Neural progenitor cell (in vitro differentiated cells): ENCODE measurements around the gene CTDSP2. TPM values are rescaled to one million over a fixed set of nuclear protein-coding genes. Genes with fewer than 3 reads are reported as not detected.

Experiments used
- DNase-seq: peaks from one replicate; pipeline ENCODE4 v3.0.0-alpha.2; 2016; ENCODE audit warnings: low spot score
- H2AFZ ChIP-seq: fragments of 200-600 bp; sonication (generic); replicated peaks from 2 replicates; pipeline ENCODE4 v1.6.1; 2016; ENCODE audit warnings: antibody characterized with exemption
- H3F3A ChIP-seq: fragments of 200-600 bp; sonication (generic); 2 replicates; pipeline ENCODE4 v1.6.1; 2016; ENCODE audit warnings: antibody characterized with exemption, low read depth
- H3K27ac ChIP-seq: fragments of 200-600 bp; sonication (generic); 2 replicates; pipeline ENCODE4 v1.5.1; 2016; ENCODE audit warnings: mild to moderate bottlenecking
- H3K27me3 ChIP-seq: fragments of 200-600 bp; sonication (generic); 2 replicates; pipeline ENCODE4 v1.6.1; 2016; ENCODE audit warnings: mild to moderate bottlenecking, moderate library complexity
- H3K36me3 ChIP-seq: fragments of 200-600 bp; sonication (generic); 2 replicates; pipeline ENCODE4 v1.5.1; 2016
- H3K4me1 ChIP-seq: fragments of 200-600 bp; sonication (generic); 2 replicates; pipeline ENCODE4 v1.6.1; 2016; ENCODE audit warnings: mixed run types
- H3K4me2 ChIP-seq: fragments of 200-600 bp; sonication (generic); 2 replicates; pipeline ENCODE4 v1.6.1; 2016
- H3K4me3 ChIP-seq: fragments of 200-600 bp; sonication (generic); 2 replicates; pipeline ENCODE4 v1.5.1; 2016
- H3K79me2 ChIP-seq: fragments of 200-600 bp; sonication (generic); 2 replicates; pipeline ENCODE4 v1.6.1; 2016; ENCODE audit warnings: low read depth
- H3K9ac ChIP-seq: fragments of 200-600 bp; sonication (generic); 2 replicates; pipeline ENCODE4 v1.6.1; 2016
- H3K9me3 ChIP-seq: fragments of 200-600 bp; sonication (generic); 2 replicates; pipeline ENCODE4 v1.5.1; 2016; ENCODE audit warnings: low read depth
- H4K20me1 ChIP-seq: fragments of 200-600 bp; sonication (generic); 2 replicates; pipeline ENCODE4 v1.6.1; 2016; ENCODE audit warnings: low read depth
- H3K27ac Mint-ChIP-seq: 3 replicates; pipeline ENCODE4 v1.8.0; 2021; ENCODE audit warnings: mixed read lengths
- H3K27me3 Mint-ChIP-seq: 2 replicates; pipeline ENCODE4 v1.8.0; 2022; ENCODE audit warnings: low read depth, mild to moderate bottlenecking, inconsistent platforms, moderate library complexity, mixed read lengths; ENCODE audit not compliant: insufficient read depth
- H3K36me3 Mint-ChIP-seq: 3 replicates; pipeline ENCODE4 v1.8.0; 2021; ENCODE audit warnings: mixed read lengths
- H3K4me1 Mint-ChIP-seq: 3 replicates; pipeline ENCODE4 v1.8.0; 2021; ENCODE audit warnings: mixed read lengths
- H3K4me3 Mint-ChIP-seq: 3 replicates; pipeline ENCODE4 v1.8.0; 2021; ENCODE audit warnings: mild to moderate bottlenecking, moderate library complexity, mixed read lengths
- H3K9me3 Mint-ChIP-seq: 3 replicates; pipeline ENCODE4 v1.8.0; 2020; ENCODE audit warnings: mixed read lengths
- EZH2 ChIP-seq: fragments of 200-600 bp; sonication (generic); IDR thresholded peaks from 2 replicates; pipeline ENCODE4 v1.6.1; 2017; ENCODE audit warnings: antibody characterized with exemption, mild to moderate bottlenecking, moderate library complexity
- EZH2phosphoT487 ChIP-seq: fragments of 200-600 bp; sonication (generic); IDR thresholded peaks from 2 replicates; pipeline ENCODE4 v1.6.1; 2017; ENCODE audit warnings: antibody characterized with exemption
- total RNA-seq: library from RNA; depleted of rRNA; stranded (reverse); fragments of >200 nt; gene quantifications from 2 replicates; pipeline ENCODE4 v1.2.3, GENCODE V29; 2015; ENCODE audit warnings: low replicate concordance
- TF ChIP-seq, protein P1 (sequence below): fragments of 200-600 bp; sonication (generic); IDR thresholded peaks from 2 replicates; pipeline ENCODE4 v1.5.1; 2017; ENCODE audit warnings: antibody characterized with exemption, mild to moderate bottlenecking

CTDSP2 gene
- total RNA-seq, 1 donor from 2014 or later, result 43.6 TPM

DNA sequence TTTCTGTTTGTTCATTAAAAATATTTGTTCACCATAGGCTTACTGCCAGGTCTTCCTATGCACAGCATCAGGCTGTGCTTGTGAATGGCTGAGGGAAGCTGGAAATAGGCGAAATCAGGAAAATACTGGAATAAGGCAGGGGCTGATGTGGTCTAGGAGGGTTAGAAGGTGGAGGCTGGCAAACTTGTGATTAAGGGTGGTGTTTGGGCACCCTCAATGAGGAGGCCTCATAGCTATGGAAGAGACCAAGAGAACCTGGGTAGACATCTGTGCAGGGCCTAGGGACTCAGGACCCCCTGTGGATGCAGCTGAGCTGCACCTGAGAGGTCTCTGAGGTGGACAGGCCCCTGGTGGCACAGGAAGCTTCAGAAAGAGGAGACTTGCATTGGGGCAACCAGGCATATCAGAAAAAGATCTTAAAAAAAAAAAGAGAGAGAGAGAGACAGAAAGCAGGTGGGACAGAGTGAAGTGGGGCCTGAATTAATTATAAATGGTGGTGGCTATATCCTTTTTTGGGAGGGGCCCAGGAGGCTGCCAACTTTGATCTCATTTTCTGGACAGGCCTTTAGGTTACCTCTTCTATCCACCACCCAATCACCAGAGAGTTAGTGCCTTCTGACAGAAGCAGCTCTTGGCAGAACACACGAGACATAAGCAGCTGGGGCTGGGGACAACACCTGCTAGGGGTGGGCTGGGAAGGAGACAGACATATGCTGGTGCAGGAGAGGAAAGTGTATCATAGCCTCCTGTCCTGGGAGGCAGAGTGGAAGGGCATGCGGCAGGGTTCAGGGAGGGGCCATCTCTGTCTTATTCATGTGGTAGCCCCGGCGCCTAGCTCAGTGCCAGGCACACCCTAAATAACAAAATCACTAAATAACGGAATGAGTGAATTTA lies 48.1 kb upstream of the CTDSP2 start:
- H2AFZ ChIP-seq, result peak overlapping the region; percentile 89
- H3K4me1 ChIP-seq, result peaks cover 51% of the 10 kb centered on the region

DNA sequence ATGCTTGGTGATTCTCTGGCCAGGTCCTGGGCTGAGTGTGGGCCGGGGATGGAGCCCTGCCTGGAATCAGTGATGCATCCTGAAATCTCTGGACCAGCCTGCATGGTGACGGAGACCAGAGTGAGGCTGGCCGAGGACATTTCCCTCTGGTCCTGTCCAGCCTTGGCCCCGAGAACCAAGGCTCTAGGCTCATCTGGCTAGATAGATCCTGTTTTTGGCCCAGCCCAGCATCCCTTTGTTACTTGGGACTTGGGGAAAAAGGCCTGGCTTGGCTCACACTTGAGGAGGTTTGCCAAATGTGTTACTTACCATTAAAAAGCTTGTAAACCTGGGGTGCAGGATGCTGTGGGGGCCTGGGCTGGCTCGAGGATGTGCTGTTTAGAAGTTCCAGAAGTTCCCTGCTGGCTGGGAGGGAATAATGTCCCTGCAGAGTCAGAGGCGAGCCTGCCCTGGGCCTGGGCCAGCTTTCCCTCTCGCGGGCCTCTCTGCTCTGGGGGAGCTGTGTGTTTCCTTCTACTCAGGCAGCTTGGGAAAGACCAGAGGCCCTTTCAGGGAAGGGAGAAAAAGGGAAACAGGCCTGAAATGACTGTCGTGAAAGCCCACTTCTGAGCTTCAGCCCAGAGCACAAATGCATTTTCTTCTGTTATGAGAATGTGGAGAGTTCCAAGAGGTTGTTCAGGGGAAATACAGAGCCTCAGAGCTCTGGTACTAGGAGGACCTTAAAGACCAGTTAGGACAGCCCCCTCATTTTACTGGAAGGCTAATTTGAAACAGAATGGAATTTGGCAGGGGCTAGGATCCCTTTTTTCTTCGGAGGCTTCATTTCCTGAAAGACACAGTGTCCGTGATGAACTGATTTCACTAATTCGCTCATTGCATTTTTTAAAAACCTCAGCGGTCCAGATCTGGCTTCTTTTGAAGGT lies 47.2 kb upstream of the CTDSP2 start:
- Mint-ChIP-seq H3K9me3 (peaks cover 3% of the 10 kb centered on the region), H3K27me3 (peaks cover 13% of the 10 kb centered on the region), H3K4me3 (peak overlapping the region; percentile 67), H3K36me3 (no peaks in the 10 kb centered on the region), H3K27ac (peak overlapping the region; percentile 99), H3K4me1 (peaks cover 61% of the 10 kb centered on the region)
- peak; percentile 47 for DNase-seq
- Histone ChIP-seq H3K4me1 (peaks cover 60% of the 10 kb centered on the region), H3F3A (peaks cover 32% of the 10 kb centered on the region), H3K79me2 (no peaks in the 10 kb centered on the region), H2AFZ (peak overlapping the region; percentile 89), H3K27me3 (no peaks in the 10 kb centered on the region), H3K9ac (no peak overlapping the region), H3K27ac (peak overlapping the region; percentile 60), H3K4me3 (no peak overlapping the region), H3K9me3 (no peaks in the 10 kb centered on the region), H4K20me1 (no peaks in the 10 kb centered on the region), H3K4me2 (peak overlapping the region; percentile 40), H3K36me3 (no peaks in the 10 kb centered on the region)
- TF ChIP-seq, protein P1, sequence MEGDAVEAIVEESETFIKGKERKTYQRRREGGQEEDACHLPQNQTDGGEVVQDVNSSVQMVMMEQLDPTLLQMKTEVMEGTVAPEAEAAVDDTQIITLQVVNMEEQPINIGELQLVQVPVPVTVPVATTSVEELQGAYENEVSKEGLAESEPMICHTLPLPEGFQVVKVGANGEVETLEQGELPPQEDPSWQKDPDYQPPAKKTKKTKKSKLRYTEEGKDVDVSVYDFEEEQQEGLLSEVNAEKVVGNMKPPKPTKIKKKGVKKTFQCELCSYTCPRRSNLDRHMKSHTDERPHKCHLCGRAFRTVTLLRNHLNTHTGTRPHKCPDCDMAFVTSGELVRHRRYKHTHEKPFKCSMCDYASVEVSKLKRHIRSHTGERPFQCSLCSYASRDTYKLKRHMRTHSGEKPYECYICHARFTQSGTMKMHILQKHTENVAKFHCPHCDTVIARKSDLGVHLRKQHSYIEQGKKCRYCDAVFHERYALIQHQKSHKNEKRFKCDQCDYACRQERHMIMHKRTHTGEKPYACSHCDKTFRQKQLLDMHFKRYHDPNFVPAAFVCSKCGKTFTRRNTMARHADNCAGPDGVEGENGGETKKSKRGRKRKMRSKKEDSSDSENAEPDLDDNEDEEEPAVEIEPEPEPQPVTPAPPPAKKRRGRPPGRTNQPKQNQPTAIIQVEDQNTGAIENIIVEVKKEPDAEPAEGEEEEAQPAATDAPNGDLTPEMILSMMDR, result no peak
- TF ChIP-seq EZH2 (no peak), EZH2phosphoT487 (no peak)

More for the DNA sequence above, 48.1 kb upstream of the CTDSP2 start:
- Histone ChIP-seq H3K36me3 (no peaks in the 10 kb centered on the region), H3K9me3 (no peaks in the 10 kb centered on the region), H4K20me1 (no peaks in the 10 kb centered on the region), H3K9ac (no peak overlapping the region), H3K79me2 (no peaks in the 10 kb centered on the region), H3K27me3 (no peaks in the 10 kb centered on the region), H3K4me3 (no peak overlapping the region), H3F3A (peaks cover 32% of the 10 kb centered on the region), H3K4me2 (peak overlapping the region; percentile 40), H3K27ac (peak overlapping the region; percentile 60)
- Mint-ChIP-seq H3K4me1 (peaks cover 55% of the 10 kb centered on the region), H3K4me3 (peak overlapping the region; percentile 67), H3K27me3 (peaks cover 13% of the 10 kb centered on the region), H3K9me3 (peaks cover 3% of the 10 kb centered on the region), H3K27ac (peak overlapping the region; percentile 99), H3K36me3 (no peaks in the 10 kb centered on the region)
- no peak for DNase-seq
- TF ChIP-seq, protein P1, result no peak
- TF ChIP-seq EZH2, result no peak
- TF ChIP-seq EZH2phosphoT487, result no peak

GRCh38 chr12:57892232-57892972 lies 45.9 kb upstream of the CTDSP2 start:
- no peak overlapping the region for H3K4me2 ChIP-seq
- no peak overlapping the region for H3K9ac ChIP-seq
- Mint-ChIP-seq H3K36me3 (no peaks in the 10 kb centered on the region), H3K9me3 (peaks cover 3% of the 10 kb centered on the region), H3K4me3 (no peak overlapping the region), H3K27me3 (peaks cover 9% of the 10 kb centered on the region), H3K4me1 (peaks cover 58% of the 10 kb centered on the region), H3K27ac (peak overlapping the region; percentile 3)
- no peak overlapping the region for H3K4me3 ChIP-seq
- H4K20me1 ChIP-seq, result no peaks in the 10 kb centered on the region
- no peak overlapping the region for H2AFZ ChIP-seq
- H3K4me1 ChIP-seq, result peaks cover 59% of the 10 kb centered on the region
- H3K79me2 ChIP-seq, result no peaks in the 10 kb centered on the region
- H3F3A ChIP-seq, result peaks cover 32% of the 10 kb centered on the region
- H3K36me3 ChIP-seq, result no peaks in the 10 kb centered on the region
- no peak for TF ChIP-seq EZH2phosphoT487
- DNase-seq, result no peak
- no peaks in the 10 kb centered on the region for H3K9me3 ChIP-seq
- H3K27me3 ChIP-seq, result no peaks in the 10 kb centered on the region
- H3K27ac ChIP-seq, result no peak overlapping the region
